Mesenchymal stem cell (in vitro differentiated cells and primary cell): ENCODE data around the gene CDH4.

ENCODE experiments used
- DNase-seq: peaks from one replicate; pipeline ENCODE4 v3.0.0-alpha.2; 2013
- H2AFZ ChIP-seq: one replicate; pipeline ENCODE4 v1.6.1; 2013; ENCODE audit warnings: low read depth, mild to moderate bottlenecking, control low read depth, inconsistent platforms, low read length, moderate library complexity
- H2AK5ac ChIP-seq: 2 replicates; pipeline ENCODE4 v1.6.1; 2013; ENCODE audit warnings: low read length, moderate library complexity, mild to moderate bottlenecking, inconsistent platforms; ENCODE audit not compliant: severe bottlenecking
- H2BK120ac ChIP-seq: one replicate; pipeline ENCODE4 v1.6.1; 2013; ENCODE audit warnings: low read depth, mild to moderate bottlenecking, inconsistent platforms, low read length, moderate library complexity
- H2BK12ac ChIP-seq, 2 experiments: one replicate each; pipeline ENCODE4 v1.6.1; 2013; ENCODE audit warnings: inconsistent platforms in 2 of 2, low read length in 2 of 2, mild to moderate bottlenecking in 2 of 2, moderate library complexity in 2 of 2, control low read depth in 1 of 2
- H2BK15ac ChIP-seq: one replicate; pipeline ENCODE4 v1.6.1; 2013; ENCODE audit warnings: mild to moderate bottlenecking, low read depth, inconsistent platforms; ENCODE audit not compliant: poor library complexity, severe bottlenecking
- H2BK5ac ChIP-seq: 2 replicates; pipeline ENCODE4 v1.6.1; 2013; ENCODE audit warnings: low read depth, mild to moderate bottlenecking, low read length, control low read depth, inconsistent platforms; ENCODE audit not compliant: poor library complexity, severe bottlenecking
- H3K14ac ChIP-seq, 2 experiments: one replicate each; pipeline ENCODE4 v1.6.1; 2013; ENCODE audit warnings: inconsistent platforms in 2 of 2, low read length in 2 of 2, control low read depth in 1 of 2, mild to moderate bottlenecking in 1 of 2, moderate library complexity in 1 of 2
- H3K18ac ChIP-seq, 2 experiments: one replicate each; pipeline ENCODE4 v1.6.1; 2013; ENCODE audit warnings: inconsistent platforms in 2 of 2, low read length in 2 of 2, control low read depth in 1 of 2, low read depth in 1 of 2, mild to moderate bottlenecking in 1 of 2
- H3K23ac ChIP-seq, 2 experiments: one replicate each; pipeline ENCODE4 v1.6.1; 2013; ENCODE audit warnings: inconsistent platforms in 2 of 2, low read length in 2 of 2, mild to moderate bottlenecking in 2 of 2, moderate library complexity in 2 of 2, control low read depth in 1 of 2
- H3K27ac ChIP-seq: 2 replicates; pipeline ENCODE4 v1.5.1; 2013; ENCODE audit warnings: mild to moderate bottlenecking, moderate library complexity, low read length, control low read depth, inconsistent platforms; ENCODE audit not compliant: poor library complexity, severe bottlenecking
- H3K27me3 ChIP-seq, 2 experiments: 2 replicates each; pipeline versions ENCODE4 v1.6.1 to v1.7.0; 2013; ENCODE audit warnings: low read length in 2 of 2, mild to moderate bottlenecking in 2 of 2, moderate library complexity in 2 of 2, control low read depth in 1 of 2, inconsistent platforms in 1 of 2; ENCODE audit not compliant: control insufficient read depth in 1 of 2, insufficient read depth in 1 of 2
- H3K36me3 ChIP-seq, 2 experiments: 2 replicates each; pipeline versions ENCODE4 v1.6.1 to v1.7.0; 2013; ENCODE audit warnings: low read length in 2 of 2, control low read depth in 1 of 2, inconsistent platforms in 1 of 2, low read depth in 1 of 2, mild to moderate bottlenecking in 1 of 2; ENCODE audit not compliant: insufficient read depth in 2 of 2, control insufficient read depth in 1 of 2
- H3K4ac ChIP-seq, 2 experiments: one replicate each; pipeline ENCODE4 v1.6.1; 2013; ENCODE audit warnings: inconsistent platforms in 2 of 2, low read length in 2 of 2, mild to moderate bottlenecking in 2 of 2, moderate library complexity in 2 of 2, control low read depth in 1 of 2, low read depth in 1 of 2
- H3K4me1 ChIP-seq: 2 replicates; pipeline ENCODE4 v1.6.1; 2013; ENCODE audit warnings: low read depth, low read length, control low read depth; ENCODE audit not compliant: control insufficient read depth, insufficient read depth
- H3K4me2 ChIP-seq: 2 replicates; pipeline ENCODE4 v1.6.1; 2013; ENCODE audit warnings: low read length, mild to moderate bottlenecking, inconsistent platforms; ENCODE audit not compliant: poor library complexity, severe bottlenecking
- H3K4me3 ChIP-seq, 2 experiments: 2 replicates each; pipeline versions ENCODE4 v1.5.1 to v1.7.0; 2013; ENCODE audit warnings: low read length in 2 of 2, mild to moderate bottlenecking in 2 of 2, control low read depth in 1 of 2, low read depth in 1 of 2; ENCODE audit not compliant: insufficient read depth in 1 of 2
- H3K79me1 ChIP-seq: replicated peaks from 2 replicates; pipeline ENCODE4 v1.6.1; 2013; ENCODE audit warnings: mild to moderate bottlenecking, control low read depth, low read length, inconsistent platforms; ENCODE audit not compliant: poor library complexity, severe bottlenecking
- H3K9ac ChIP-seq: 2 replicates; pipeline ENCODE4 v1.7.0; 2013; ENCODE audit warnings: mild to moderate bottlenecking, low read length, moderate library complexity
- H3K9me3 ChIP-seq: 2 replicates; pipeline ENCODE4 v1.7.0; 2013; ENCODE audit warnings: mild to moderate bottlenecking, low read length; ENCODE audit not compliant: control insufficient read depth
- H4K8ac ChIP-seq: one replicate; pipeline ENCODE4 v1.6.1; 2013; ENCODE audit warnings: inconsistent platforms, mild to moderate bottlenecking, low read length, moderate library complexity
- H4K91ac ChIP-seq: one replicate; pipeline ENCODE4 v1.6.1; 2013; ENCODE audit warnings: mild to moderate bottlenecking, low read length, inconsistent platforms
- WGBS: methylation state at CpG from one replicate; pipeline ENCODE4 v1.1.7; 2013; ENCODE audit warnings: mixed read lengths; 5-methylcytosine and 5-hydroxymethylcytosine counted together

The CDH4 gene

DNA sequence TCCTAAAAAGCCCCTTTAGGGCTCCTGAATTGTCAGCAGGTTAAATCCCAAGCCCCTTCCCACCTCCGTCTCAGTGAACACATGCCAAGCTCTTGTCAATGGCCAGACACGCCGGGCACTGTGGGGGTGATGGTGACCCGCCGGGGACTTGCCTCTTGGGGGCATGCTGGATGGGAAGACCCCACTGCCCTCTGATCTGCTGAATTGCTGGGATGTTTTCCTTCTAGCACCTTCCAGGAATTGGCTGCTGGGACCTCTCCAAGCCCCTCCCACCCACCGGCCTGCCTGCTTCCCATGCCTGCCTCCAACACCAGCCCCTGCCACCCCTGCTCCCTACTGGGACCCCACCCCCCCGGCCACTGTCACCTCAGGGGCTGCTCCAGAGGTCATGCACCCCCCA lies 345.9 kb downstream of the CDH4 start:
- Histone ChIP-seq H3K4me2 (no peak overlapping the region), H2AFZ (no peak overlapping the region), H3K27ac (no peak overlapping the region), H2BK5ac (no peak overlapping the region), H2BK120ac (no peak overlapping the region), H3K4me3 (no peak overlapping the region), H3K27me3 (no peaks in the 10 kb centered on the region), H3K23ac (no peak overlapping the region), H3K9me3 (peaks cover 24% of the 10 kb centered on the region), H2BK15ac (no peak overlapping the region), H4K91ac (no peak overlapping the region), H2BK12ac (no peak overlapping the region), H3K36me3 (no peaks in the 10 kb centered on the region), H3K9ac (no peak overlapping the region), H2AK5ac (no peak overlapping the region), H3K4ac (no peak overlapping the region), H3K18ac (no peak overlapping the region), H3K79me1 (no peaks in the 10 kb centered on the region), H3K14ac (no peak overlapping the region), H4K8ac (no peak overlapping the region), H3K4me1 (peaks cover 6% of the 10 kb centered on the region)
- 82% methylated on average over 7 of the region's 7 CpGs for WGBS
- no peak for DNase-seq

- H3K79me1 ChIP-seq = no peaks in the 10 kb centered on the region
- no peaks in the 10 kb centered on the region for H3K36me3 ChIP-seq
- H2BK15ac ChIP-seq = no peak overlapping the region
- no peak overlapping the region for H2BK120ac ChIP-seq
- peaks cover 19% of the 10 kb centered on the region for H3K9me3 ChIP-seq
- H3K4me2 ChIP-seq = no peak overlapping the region
- no peak overlapping the region for H3K27ac ChIP-seq
- H3K14ac ChIP-seq = no peak overlapping the region
- H4K91ac ChIP-seq = no peak overlapping the region
- H3K4me1 ChIP-seq = peaks cover 6% of the 10 kb centered on the region
- H3K9ac ChIP-seq = no peak overlapping the region
- no peak overlapping the region for H3K4me3 ChIP-seq
- no peak overlapping the region for H2AFZ ChIP-seq
- no peak for DNase-seq
- H2AK5ac ChIP-seq = no peak overlapping the region
- H3K4ac ChIP-seq = no peak overlapping the region
- H4K8ac ChIP-seq = no peak overlapping the region
- WGBS = 90% methylated on average over 21 of the region's 21 CpGs
- H2BK5ac ChIP-seq = no peak overlapping the region
- no peaks in the 10 kb centered on the region for H3K27me3 ChIP-seq
- no peak overlapping the region for H3K18ac ChIP-seq
- no peak overlapping the region for H2BK12ac ChIP-seq
- H3K23ac ChIP-seq = no peak overlapping the region
Observed at GRCh38 chr20:61598586-61598985, 346.5 kb downstream of the CDH4 start.

GRCh38 chr20:61599061-61599531 lies 347.0 kb downstream of the CDH4 start:
- H3K18ac ChIP-seq = no peak overlapping the region
- H3K9ac ChIP-seq = no peak overlapping the region
- H4K8ac ChIP-seq = no peak overlapping the region
- H3K4me2 ChIP-seq = no peak overlapping the region
- WGBS = 76% methylated on average over 10 of the region's 12 CpGs
- H2BK12ac ChIP-seq = no peak overlapping the region
- peaks cover 6% of the 10 kb centered on the region for H3K4me1 ChIP-seq
- H3K4me3 ChIP-seq = no peak overlapping the region
- H3K4ac ChIP-seq = no peak overlapping the region
- H2BK5ac ChIP-seq = no peak overlapping the region
- no peaks in the 10 kb centered on the region for H3K36me3 ChIP-seq
- H2BK15ac ChIP-seq = no peak overlapping the region
- H3K79me1 ChIP-seq = no peaks in the 10 kb centered on the region
- H2BK120ac ChIP-seq = no peak overlapping the region
- H3K9me3 ChIP-seq = peaks cover 24% of the 10 kb centered on the region
- no peak for DNase-seq
- no peak overlapping the region for H3K27ac ChIP-seq
- H3K27me3 ChIP-seq = no peaks in the 10 kb centered on the region
- H3K23ac ChIP-seq = no peak overlapping the region
- H2AFZ ChIP-seq = no peak overlapping the region
- no peak overlapping the region for H2AK5ac ChIP-seq
- no peak overlapping the region for H3K14ac ChIP-seq
- no peak overlapping the region for H4K91ac ChIP-seq

DNA sequence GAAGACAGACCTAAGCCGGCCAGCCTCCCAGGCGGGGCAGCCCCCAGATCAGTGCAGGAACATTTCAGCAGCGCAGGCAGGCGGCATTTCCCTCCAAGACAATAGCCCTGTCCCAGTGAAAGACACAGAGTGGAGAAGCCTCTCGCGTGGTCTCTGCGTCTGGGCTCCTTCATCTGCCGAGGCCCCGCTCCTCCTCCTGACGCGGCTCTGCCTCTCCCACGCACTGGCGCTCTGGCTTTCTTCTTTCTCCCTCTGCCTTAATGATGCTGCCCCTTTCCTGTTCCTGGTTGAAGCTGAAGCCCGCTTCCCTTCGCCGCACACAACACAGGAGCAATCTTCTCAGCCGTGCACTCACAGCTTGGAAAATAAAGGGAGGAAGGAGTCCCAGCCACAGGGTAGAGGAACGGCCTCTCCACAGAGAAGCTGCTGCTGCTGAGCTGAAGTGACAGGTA lies 347.5 kb downstream of the CDH4 start:
- Histone ChIP-seq H2BK120ac (no peak overlapping the region), H3K18ac (no peak overlapping the region), H4K8ac (no peak overlapping the region), H2BK5ac (no peak overlapping the region), H3K4me2 (no peak overlapping the region), H2AFZ (no peak overlapping the region), H3K23ac (no peak overlapping the region), H3K27me3 (no peaks in the 10 kb centered on the region), H3K4me1 (peaks cover 6% of the 10 kb centered on the region), H3K4me3 (no peak overlapping the region), H3K4ac (no peak overlapping the region), H3K9me3 (peaks cover 29% of the 10 kb centered on the region), H4K91ac (no peak overlapping the region), H3K27ac (no peak overlapping the region), H3K14ac (no peak overlapping the region), H3K36me3 (no peaks in the 10 kb centered on the region), H3K9ac (no peak overlapping the region), H2AK5ac (no peak overlapping the region), H2BK12ac (no peak overlapping the region), H2BK15ac (no peak overlapping the region), H3K79me1 (no peaks in the 10 kb centered on the region)
- DNase-seq = no peak
- WGBS = 81% methylated on average over 18 of the region's 18 CpGs
